ENCODE data around the gene GTPBP1.

GTPBP1 gene

DNA sequence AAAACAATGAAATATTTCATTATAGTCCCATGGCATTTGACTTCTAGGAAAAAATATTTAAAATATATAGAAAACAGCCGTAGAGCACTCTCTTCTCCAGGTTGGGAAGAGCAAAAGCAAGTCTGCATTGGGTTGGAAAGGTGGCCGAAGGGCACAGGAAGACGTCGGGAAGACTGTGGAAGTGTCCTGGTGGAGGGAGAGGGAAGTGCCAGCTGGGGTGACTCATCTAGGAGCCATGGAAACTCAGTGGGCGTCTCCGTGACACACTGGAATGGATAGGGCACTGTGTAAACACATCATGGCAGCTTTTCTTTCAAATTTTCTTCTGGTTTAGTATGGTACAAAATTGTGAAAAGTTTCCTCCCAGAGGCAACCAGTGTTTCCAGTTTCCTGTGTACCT is 12.7 kb downstream of the GTPBP1 start:
- H3K79me2 ChIP-seq (ENCODE audit: low read length), result peaks cover 81% of the 10 kb centered on the region
- peaks cover 35% of the 10 kb centered on the region for H4K20me1 ChIP-seq (ENCODE audit: insufficient read depth, low read length)
- H3K4me1 ChIP-seq (ENCODE audit: low read length), result no peaks in the 10 kb centered on the region
- TF ChIP-seq EZH2 (optimal IDR thresholded peaks at IDR 0.05; ENCODE audit: low read depth, low read length) (no peak), EZH2phosphoT487 (IDR thresholded peaks at IDR 0.05; ENCODE audit: low read length) (no peak)
- TF ChIP-seq, protein P1, sequence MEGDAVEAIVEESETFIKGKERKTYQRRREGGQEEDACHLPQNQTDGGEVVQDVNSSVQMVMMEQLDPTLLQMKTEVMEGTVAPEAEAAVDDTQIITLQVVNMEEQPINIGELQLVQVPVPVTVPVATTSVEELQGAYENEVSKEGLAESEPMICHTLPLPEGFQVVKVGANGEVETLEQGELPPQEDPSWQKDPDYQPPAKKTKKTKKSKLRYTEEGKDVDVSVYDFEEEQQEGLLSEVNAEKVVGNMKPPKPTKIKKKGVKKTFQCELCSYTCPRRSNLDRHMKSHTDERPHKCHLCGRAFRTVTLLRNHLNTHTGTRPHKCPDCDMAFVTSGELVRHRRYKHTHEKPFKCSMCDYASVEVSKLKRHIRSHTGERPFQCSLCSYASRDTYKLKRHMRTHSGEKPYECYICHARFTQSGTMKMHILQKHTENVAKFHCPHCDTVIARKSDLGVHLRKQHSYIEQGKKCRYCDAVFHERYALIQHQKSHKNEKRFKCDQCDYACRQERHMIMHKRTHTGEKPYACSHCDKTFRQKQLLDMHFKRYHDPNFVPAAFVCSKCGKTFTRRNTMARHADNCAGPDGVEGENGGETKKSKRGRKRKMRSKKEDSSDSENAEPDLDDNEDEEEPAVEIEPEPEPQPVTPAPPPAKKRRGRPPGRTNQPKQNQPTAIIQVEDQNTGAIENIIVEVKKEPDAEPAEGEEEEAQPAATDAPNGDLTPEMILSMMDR (IDR thresholded peaks at IDR 0.05; ENCODE audit: low read length), result no peak; the same call in 1 of the 2 replicates
- no peaks in the 10 kb centered on the region for H3K9me3 ChIP-seq (replicated peaks; ENCODE audit: insufficient read depth, low read length)
- no peak overlapping the region for H3K4me3 ChIP-seq (ENCODE audit: low read length)
- DNase-seq, result no peak
- H3K9me2 ChIP-seq (replicated peaks; ENCODE audit: insufficient read depth, low read length), result no peaks in the 10 kb centered on the region
- no peaks in the 10 kb centered on the region for H3K27me3 ChIP-seq (replicated peaks; ENCODE audit: insufficient read depth, low read length)
- no peak overlapping the region for H3K4me2 ChIP-seq (ENCODE audit: low read depth, low read length)
- H2AFZ ChIP-seq (ENCODE audit: low read length), result no peak overlapping the region
- no peaks in the 10 kb centered on the region for H3F3A ChIP-seq (ENCODE audit: insufficient read depth, low read length)
- H3K9ac ChIP-seq (ENCODE audit: low read length), result no peak overlapping the region
- H3K27ac ChIP-seq (ENCODE audit: low read length), result no peak overlapping the region
- peaks cover 12% of the 10 kb centered on the region; the same call in 1 of the 2 replicates for H3K36me3 ChIP-seq (replicated peaks; ENCODE audit: insufficient read depth, low read length)

GRCh38 chr22:38719196-38719595 is 13.5 kb downstream of the GTPBP1 start:
- Histone ChIP-seq H3K4me3 (ENCODE audit: low read length) (no peak overlapping the region), H2AFZ (ENCODE audit: low read length) (no peak overlapping the region), H3K27me3 (replicated peaks; ENCODE audit: insufficient read depth, low read length) (no peaks in the 10 kb centered on the region), H4K20me1 (ENCODE audit: insufficient read depth, low read length) (peaks cover 30% of the 10 kb centered on the region), H3K36me3 (replicated peaks; ENCODE audit: insufficient read depth, low read length) (peaks cover 12% of the 10 kb centered on the region; the same call in 1 of the 2 replicates), H3K9me2 (replicated peaks; ENCODE audit: insufficient read depth, low read length) (no peaks in the 10 kb centered on the region), H3K4me2 (ENCODE audit: low read depth, low read length) (no peak overlapping the region), H3K27ac (ENCODE audit: low read length) (no peak overlapping the region), H3K9me3 (replicated peaks; ENCODE audit: insufficient read depth, low read length) (no peaks in the 10 kb centered on the region), H3F3A (ENCODE audit: insufficient read depth, low read length) (no peaks in the 10 kb centered on the region), H3K9ac (ENCODE audit: low read length) (no peak overlapping the region), H3K79me2 (ENCODE audit: low read length) (peaks cover 73% of the 10 kb centered on the region), H3K4me1 (ENCODE audit: low read length) (no peaks in the 10 kb centered on the region)
- DNase-seq, result no peak
- no peak for TF ChIP-seq EZH2 (optimal IDR thresholded peaks at IDR 0.05; ENCODE audit: low read depth, low read length)
- TF ChIP-seq EZH2phosphoT487 (IDR thresholded peaks at IDR 0.05; ENCODE audit: low read length), result no peak
- TF ChIP-seq, protein P1 (IDR thresholded peaks at IDR 0.05; ENCODE audit: low read length), result no peak

GRCh38 chr22:38720350-38720749 is 14.6 kb downstream of the GTPBP1 start:
- Histone ChIP-seq H3K27ac (ENCODE audit: low read length) (no peak overlapping the region), H3K4me1 (ENCODE audit: low read length) (no peaks in the 10 kb centered on the region), H4K20me1 (ENCODE audit: insufficient read depth, low read length) (peaks cover 19% of the 10 kb centered on the region), H3K4me2 (ENCODE audit: low read depth, low read length) (no peak overlapping the region), H3K79me2 (ENCODE audit: low read length) (peaks cover 68% of the 10 kb centered on the region), H3K4me3 (ENCODE audit: low read length) (no peak overlapping the region), H3K9ac (ENCODE audit: low read length) (no peak overlapping the region), H3K27me3 (replicated peaks; ENCODE audit: insufficient read depth, low read length) (no peaks in the 10 kb centered on the region), H3K9me3 (replicated peaks; ENCODE audit: insufficient read depth, low read length) (no peaks in the 10 kb centered on the region), H2AFZ (ENCODE audit: low read length) (no peak overlapping the region), H3K9me2 (replicated peaks; ENCODE audit: insufficient read depth, low read length) (no peaks in the 10 kb centered on the region), H3F3A (ENCODE audit: insufficient read depth, low read length) (0 out of 2 replicates have a peak, but pooled peaks cover 5% of the 10 kb centered on the region), H3K36me3 (replicated peaks; ENCODE audit: insufficient read depth, low read length) (peaks cover 9% of the 10 kb centered on the region; the same call in 1 of the 2 replicates)
- DNase-seq, result no peak
- TF ChIP-seq, protein P1 (IDR thresholded peaks at IDR 0.05; ENCODE audit: low read length), result no peak
- TF ChIP-seq EZH2phosphoT487 (IDR thresholded peaks at IDR 0.05; ENCODE audit: low read length) (no peak), EZH2 (optimal IDR thresholded peaks at IDR 0.05; ENCODE audit: low read depth, low read length) (no peak)

Data from MM.1S (cell line).